CD4-positive, alpha-beta T cell treated with Interleukin-4 for 4 hours (primary cell): Measurements from ENCODE around the gene DRAM1.
"Not testable (repeated sequence)": the region's sequence is repeated elsewhere in the genome, so short reads cannot be mapped to it uniquely, and the experiment has no call there.

Experiments
- DNase-seq: peaks from one replicate; pipeline ENCODE4 v3.0.0-alpha.2; 2020

The DRAM1 gene

GRCh38 chr12:101859664-101860607 lies 17.4 kb upstream of the DRAM1 start:
- DNase-seq = no peak

GRCh38 chr12:101861688-101862087 lies 15.7 kb upstream of the DRAM1 start:
- not testable (repeated sequence) for DNase-seq

GRCh38 chr12:101862245-101862644 lies 15.1 kb upstream of the DRAM1 start:
- no peak for DNase-seq

GRCh38 chr12:101863981-101864380 lies 13.4 kb upstream of the DRAM1 start:
- no peak for DNase-seq

- DNase-seq = no peak
These were observed 10.6 kb upstream of the DRAM1 start for GRCh38 chr12:101866615-101867373.

GRCh38 chr12:101867619-101868018 lies 9.8 kb upstream of the DRAM1 start:
- DNase-seq = not testable (repeated sequence)

GRCh38 chr12:101870925-101871324 lies 6.5 kb upstream of the DRAM1 start:
- no peak for DNase-seq

- no peak for DNase-seq
These were observed 2.2 kb upstream of the DRAM1 start for GRCh38 chr12:101875162-101875561.

GRCh38 chr12:101876322-101876860 lies 989 bp upstream of the DRAM1 start:
- DNase-seq = no peak

GRCh38 chr12:101877806-101878242 lies 444 bp downstream of the DRAM1 start:
- no peak for DNase-seq

GRCh38 chr12:101878243-101878821 lies 952 bp downstream of the DRAM1 start:
- DNase-seq = no peak

GRCh38 chr12:101880769-101881168 lies 3.4 kb downstream of the DRAM1 start:
- no peak for DNase-seq

- DNase-seq = no peak
These were observed 3.8 kb downstream of the DRAM1 start for GRCh38 chr12:101881228-101881627.

GRCh38 chr12:101884174-101884573 lies 6.8 kb downstream of the DRAM1 start:
- no peak for DNase-seq

GRCh38 chr12:101884781-101885340 lies 7.5 kb downstream of the DRAM1 start:
- DNase-seq = not testable (repeated sequence)

GRCh38 chr12:101885912-101886561 lies 8.7 kb downstream of the DRAM1 start:
- no peak for DNase-seq

- DNase-seq = no peak
These were observed 11.9 kb downstream of the DRAM1 start for GRCh38 chr12:101889211-101889752.

GRCh38 chr12:101891462-101891971 lies 14.1 kb downstream of the DRAM1 start:
- DNase-seq = no peak

GRCh38 chr12:101892794-101893193 lies 15.4 kb downstream of the DRAM1 start:
- no peak for DNase-seq

- DNase-seq = no peak
These were observed 24.4 kb downstream of the DRAM1 start for GRCh38 chr12:101901777-101902176.

- no peak for DNase-seq
These were observed 25.3 kb downstream of the DRAM1 start for GRCh38 chr12:101902641-101903040.

- no peak for DNase-seq
These were observed 28.8 kb downstream of the DRAM1 start for GRCh38 chr12:101906226-101906625.
